Measurements from ENCODE around the gene BAK1. TPM values are rescaled to one million over a fixed set of nuclear protein-coding genes. Genes with fewer than 3 reads are reported as not detected.
A peak's percentile ranks its signal among the peaks of the same experiment; 100 is the strongest.

Gene BAK1
- total RNA-seq, 1 experiment from 2014 or later: 31.5 TPM

GRCh38 chr6:33589731-33590530 lies 9.9 kb upstream of the BAK1 start:
- ATAC-seq (peak; percentile 80), DNase-seq (ENCODE audit: low read depth, low spot score) (peak; percentile 93)
- Histone ChIP-seq H3K27ac (ENCODE audit: low read length) (peak overlapping the region; percentile 81), H3K36me3 (ENCODE audit: control insufficient read depth, insufficient read depth, low read length) (no peaks in the 10 kb centered on the region), H3K27me3 (ENCODE audit: control insufficient read depth, insufficient read depth, low read length) (no peaks in the 10 kb centered on the region), H3K4me1 (ENCODE audit: control insufficient read depth, insufficient read depth, low read length) (peaks cover 41% of the 10 kb centered on the region), H3K4me3 (ENCODE audit: low read depth in 2 of 2, low read length in 2 of 2) (0 out of 4 replicates have a peak overlapping the region, but pooled peaks of 1 of the 2 experiments have one; percentile 16), H3K9me3 (ENCODE audit: control insufficient read depth, insufficient read depth, low read depth, low read length) (no peaks in the 10 kb centered on the region)
- ChIA-PET CTCF (interaction anchor here (0.6 to 1.3 kb wide), 7 partner anchors 10 to 154 kb away, joined by 3 to 13 read pairs (median 4); partner anchors contain the start of gene BAK1), POLR2A (interaction anchor here (0.6 kb wide), 1 partner anchor 81 kb away, joined by 7 read pairs; no protein-coding TSS in a partner anchor)
- TF ChIP-seq REST (IDR thresholded peaks at IDR 0.05; ENCODE audit: insufficient read depth in 1 of 2, low read depth in 2 of 2, low read length in 1 of 2) (0 out of 4 replicates have a peak, but pooled peaks of 1 of the 2 experiments have one; percentile 14), TCF7L2 (IDR thresholded peaks at IDR 0.05; ENCODE audit: low read depth, low read length) (no peak), SIN3A (IDR thresholded peaks at IDR 0.05; ENCODE audit: borderline replicate concordance, insufficient read depth, low read depth, low read length) (no peak), CTCF (IDR thresholded peaks at IDR 0.05) (peak; percentile 92)
- in situ Hi-C loops (cut with HindIII; ENCODE audit: low pct_unique_long_range_greater_than_20kb, low sequenced_read_pairs) (no loop called here), intact Hi-C loops (cut with micrococcal nuclease; ENCODE audit: unreplicated experiment) (loop anchor here (2.0 to 5.0 kb wide), 2 partner anchors 32 to 111 kb away; partner anchors contain the start of gene ITPR3)
- no TSS peak for BruUV-seq (replicated peaks)

- no peak for TF ChIP-seq TCF7L2 (IDR thresholded peaks at IDR 0.05; ENCODE audit: low read depth, low read length)
- no peak for TF ChIP-seq POLR2AphosphoS5 (IDR thresholded peaks at IDR 0.05; ENCODE audit: low read depth, low read length)
- no peak for TF ChIP-seq REST (IDR thresholded peaks at IDR 0.05; ENCODE audit: insufficient read depth in 1 of 2, low read depth in 2 of 2, low read length in 1 of 2)
- TF ChIP-seq CTCF (IDR thresholded peaks at IDR 0.05): no peak
- TF ChIP-seq SIN3A (IDR thresholded peaks at IDR 0.05; ENCODE audit: borderline replicate concordance, insufficient read depth, low read depth, low read length): no peak
Measured at GRCh38 chr6:33589392-33589730, 9.3 kb upstream of the BAK1 start.

More at GRCh38 chr6:33589392-33589730, 9.3 kb upstream of the BAK1 start:
- BruUV-seq (replicated peaks): no TSS peak
- intact Hi-C loops (cut with micrococcal nuclease; ENCODE audit: unreplicated experiment): loop anchor here (2.0 to 5.0 kb wide), 2 partner anchors 33 to 111 kb away; partner anchors contain the start of gene ITPR3
- ChIA-PET POLR2A (no interaction called here), CTCF (interaction anchor here (0.9 to 1.3 kb wide), 3 partner anchors 10 to 83 kb away, joined by 3 to 13 read pairs (median 6); partner anchors contain the start of gene BAK1)
- ATAC-seq: no peak
- no peaks in the 10 kb centered on the region for H3K36me3 ChIP-seq (ENCODE audit: control insufficient read depth, insufficient read depth, low read length)
- no peak overlapping the region for H3K4me3 ChIP-seq (ENCODE audit: low read depth in 2 of 2, low read length in 2 of 2)
- peak overlapping the region; percentile 61 for H3K27ac ChIP-seq (ENCODE audit: low read length)
- no peaks in the 10 kb centered on the region for H3K27me3 ChIP-seq (ENCODE audit: control insufficient read depth, insufficient read depth, low read length)
- peaks cover 41% of the 10 kb centered on the region for H3K4me1 ChIP-seq (ENCODE audit: control insufficient read depth, insufficient read depth, low read length)
- in situ Hi-C loops (cut with HindIII; ENCODE audit: low pct_unique_long_range_greater_than_20kb, low sequenced_read_pairs): no loop called here
- no peak for DNase-seq (ENCODE audit: low read depth, low spot score)
- no peaks in the 10 kb centered on the region for H3K9me3 ChIP-seq (ENCODE audit: control insufficient read depth, insufficient read depth, low read depth, low read length)
